AG20443 (cell line): Measurements from ENCODE around the gene TSPAN19.

Experiments
- DNase-seq: peaks from one replicate; pipeline ENCODE4 v3.0.0; 2012; ENCODE audit warnings: low spot score, mixed read lengths

The TSPAN19 gene

DNA sequence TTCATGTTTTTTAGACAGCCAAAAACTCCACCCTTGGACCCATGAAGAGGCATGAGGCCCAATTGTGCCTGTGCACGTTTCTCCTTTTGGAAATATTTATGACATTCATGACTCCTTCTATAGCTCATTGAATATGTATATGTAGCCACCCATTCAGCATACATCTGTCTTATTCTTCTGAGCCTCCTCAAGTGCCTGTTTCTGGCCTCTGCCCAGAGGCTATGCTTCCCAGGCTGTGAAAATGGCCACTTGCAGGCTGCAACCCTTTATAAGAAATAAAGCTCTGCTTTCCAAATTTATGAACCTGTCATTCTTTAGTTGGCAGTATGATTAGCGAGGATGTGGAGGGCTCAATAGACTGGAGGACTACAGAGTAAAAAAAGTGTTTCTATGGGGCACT, 35.3 kb downstream of the TSPAN19 start:
- no peak for DNase-seq

DNA sequence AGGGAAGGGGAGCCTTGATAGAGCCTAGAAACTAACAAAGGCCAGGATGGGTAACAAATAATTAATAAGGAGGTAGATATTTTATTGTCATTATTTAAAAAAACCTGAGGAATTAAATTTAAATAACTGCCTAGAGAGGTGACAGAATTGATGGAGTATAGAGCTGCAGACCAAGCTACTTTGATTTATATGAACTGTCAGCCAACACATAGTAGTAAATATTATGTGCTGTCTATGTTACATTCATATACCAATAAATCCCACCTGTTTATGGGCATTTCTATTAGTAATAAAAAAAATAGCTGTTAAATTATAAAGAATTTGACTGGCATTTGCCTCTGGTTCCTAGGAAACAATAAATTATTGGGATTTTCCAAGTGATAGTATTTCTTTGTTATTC, 37.7 kb downstream of the TSPAN19 start:
- no peak for DNase-seq

DNA sequence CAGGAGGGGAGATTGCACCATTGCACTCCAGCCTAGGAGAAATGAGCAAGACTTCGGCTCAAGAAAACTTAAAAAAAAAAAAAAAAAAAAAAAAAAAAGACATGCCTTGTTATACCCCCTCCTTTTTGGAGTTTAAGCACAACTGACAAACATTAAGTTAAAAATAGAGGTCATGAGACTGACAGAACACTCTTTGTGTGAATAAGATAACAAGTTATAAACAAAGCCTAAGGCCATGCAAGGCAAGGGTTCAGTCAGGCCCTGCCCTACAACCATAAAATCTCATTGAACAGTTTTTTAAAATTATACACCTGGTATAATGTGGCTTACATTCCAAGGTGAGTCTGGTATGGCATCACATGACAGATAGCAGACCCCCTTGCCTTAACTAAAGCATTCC, 39.3 kb downstream of the TSPAN19 start:
- DNase-seq: no peak

DNA sequence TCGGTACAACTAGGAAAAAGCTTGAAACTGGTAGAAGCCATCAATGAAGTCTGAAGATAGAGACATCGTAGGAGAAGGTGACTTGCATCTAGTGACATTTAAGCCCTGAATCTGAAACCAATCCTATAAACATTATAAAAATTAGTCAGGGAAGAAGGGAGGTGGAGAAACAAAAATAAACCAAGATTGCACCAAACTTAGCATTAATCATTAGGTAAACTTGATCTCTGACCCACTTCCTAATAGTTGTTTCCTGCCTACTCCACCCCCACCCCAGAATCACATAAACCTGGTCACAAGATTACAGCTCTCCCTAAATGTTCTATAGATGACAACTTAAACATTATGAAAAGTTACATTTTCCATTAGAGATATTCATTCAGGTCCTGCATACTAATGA, 40.4 kb downstream of the TSPAN19 start:
- no peak for DNase-seq

DNA sequence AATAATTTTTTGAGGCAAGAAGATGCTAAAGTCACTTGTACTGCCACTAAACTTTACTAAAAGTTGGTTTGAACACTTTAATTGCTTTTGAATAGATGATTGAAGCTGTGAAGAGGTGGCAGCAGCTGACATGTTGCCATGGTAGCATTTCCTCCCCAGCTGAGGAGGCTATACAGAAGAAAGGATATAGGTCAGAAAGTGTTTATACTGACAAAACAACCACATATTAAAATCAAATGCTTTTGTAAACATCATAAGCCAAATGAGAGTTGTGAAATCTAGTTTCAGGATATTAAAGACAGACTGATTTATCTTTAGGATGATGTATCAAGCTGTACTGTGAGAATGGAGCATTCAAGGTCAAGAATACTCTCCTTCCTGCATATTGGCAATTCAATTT, 41.7 kb downstream of the TSPAN19 start:
- DNase-seq: no peak

DNA sequence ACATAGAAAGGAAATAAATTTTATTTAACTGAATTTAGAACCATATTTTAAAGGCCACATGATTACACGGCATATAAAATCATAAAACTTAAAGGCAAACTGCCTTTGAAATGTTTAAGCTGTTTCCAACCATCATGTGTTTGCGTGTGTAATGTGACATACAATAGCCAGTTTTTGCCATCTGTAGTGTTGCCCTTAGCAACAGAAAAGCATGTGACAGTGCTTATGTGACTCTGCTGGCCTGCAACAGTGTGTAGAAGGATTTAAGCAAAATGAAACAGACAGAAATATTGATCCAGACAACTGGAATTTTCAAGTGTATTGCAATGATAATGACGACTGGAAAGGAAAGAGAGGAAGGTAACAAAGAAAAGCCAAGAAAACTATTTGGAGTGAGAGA, 49.5 kb downstream of the TSPAN19 start:
- no peak for DNase-seq

DNA sequence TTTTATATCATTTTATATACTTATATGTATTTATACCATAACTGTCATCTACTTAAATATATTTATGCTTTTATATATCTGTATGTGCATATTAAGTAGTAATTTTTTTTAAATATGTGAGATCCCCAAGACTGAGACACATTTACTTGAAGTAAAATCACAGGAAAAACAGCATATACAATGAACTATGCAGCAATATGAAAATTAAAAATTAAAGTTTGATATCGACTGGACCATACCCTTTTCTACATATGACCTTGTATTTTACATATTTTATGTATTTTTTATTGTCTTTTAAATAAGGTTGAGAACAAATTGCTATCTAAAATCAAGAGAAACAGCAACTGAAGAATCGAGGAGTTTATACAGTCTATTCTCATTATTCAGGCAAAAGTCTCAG, 50.0 kb downstream of the TSPAN19 start:
- no peak for DNase-seq

DNA sequence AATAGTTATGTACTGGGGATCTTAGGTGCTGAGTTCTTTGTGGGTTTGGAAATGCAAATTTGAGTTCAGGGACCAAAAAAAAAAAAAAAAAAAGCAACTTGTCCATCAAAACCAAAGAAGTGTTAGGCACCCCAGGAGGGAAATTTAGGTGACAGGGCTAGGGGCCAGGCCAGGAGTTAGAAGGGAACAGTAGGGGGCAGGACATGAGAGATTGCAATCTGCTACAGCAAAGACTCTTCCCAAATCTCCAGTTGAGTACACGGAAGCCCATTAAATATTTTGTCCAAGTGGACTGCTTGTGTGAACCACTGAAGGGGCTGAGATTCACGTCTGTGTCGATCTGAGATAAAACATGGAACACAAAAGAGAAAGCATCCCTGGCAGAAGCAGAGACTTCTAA, 52.8 kb downstream of the TSPAN19 start:
- DNase-seq: no peak

DNA sequence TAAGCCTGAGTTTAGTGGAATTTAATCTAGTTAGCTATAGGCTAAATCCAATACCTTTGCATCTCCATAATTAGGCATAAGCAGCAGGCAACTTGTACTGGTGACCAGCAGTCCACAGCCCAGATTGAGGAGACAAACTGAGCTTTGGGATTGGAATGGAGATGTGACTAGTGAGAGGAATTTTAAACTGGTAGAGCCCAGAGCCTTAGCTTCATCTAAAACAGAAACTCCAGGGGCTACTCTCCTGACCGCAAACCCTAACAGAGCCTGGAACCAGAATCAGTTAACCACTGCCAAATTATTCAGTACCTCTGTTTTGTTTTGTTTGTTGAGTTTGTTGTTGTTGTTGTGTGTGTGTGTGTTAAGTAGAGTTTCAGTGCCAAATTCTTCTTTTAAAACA, 53.2 kb downstream of the TSPAN19 start:
- no peak for DNase-seq

DNA sequence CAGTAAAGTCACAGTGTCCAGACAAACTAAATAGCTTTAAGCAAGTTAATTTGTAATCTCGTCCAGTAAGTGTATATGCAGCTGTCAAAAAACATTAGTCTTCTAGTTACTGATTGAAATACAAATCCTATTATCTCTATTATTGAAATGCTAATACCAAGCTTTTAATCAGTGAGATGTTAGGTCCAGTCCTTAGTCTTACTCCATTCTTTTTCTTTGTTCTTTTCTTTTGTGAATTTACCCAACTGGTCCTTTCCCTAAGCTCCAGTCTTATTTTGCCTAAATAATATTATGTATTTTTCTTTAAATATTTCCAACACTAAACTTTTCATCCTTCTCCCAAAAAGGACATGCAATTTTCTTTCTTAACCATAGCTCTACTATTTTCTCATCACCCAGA, 57.2 kb downstream of the TSPAN19 start:
- DNase-seq: no peak

DNA sequence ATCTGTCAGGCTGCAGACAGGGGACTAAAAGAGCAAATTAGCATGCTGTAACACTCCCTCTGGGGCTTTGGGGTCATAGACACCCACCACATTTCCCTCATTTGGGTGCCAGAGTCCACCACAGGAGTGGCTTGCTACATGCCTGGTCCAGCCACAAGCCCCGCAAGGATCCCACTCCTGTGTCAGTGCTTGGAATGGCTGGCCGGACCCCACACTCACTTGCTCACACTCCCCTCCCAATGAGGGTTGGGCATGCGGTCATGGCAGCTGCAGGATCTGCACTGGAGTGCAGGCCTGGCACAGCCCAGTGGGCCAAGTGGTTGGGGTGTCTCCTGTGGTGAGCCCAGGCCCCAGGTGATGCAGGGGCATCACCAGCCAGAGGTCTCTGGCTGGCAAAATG, 59.9 kb downstream of the TSPAN19 start:
- DNase-seq: no peak

DNA sequence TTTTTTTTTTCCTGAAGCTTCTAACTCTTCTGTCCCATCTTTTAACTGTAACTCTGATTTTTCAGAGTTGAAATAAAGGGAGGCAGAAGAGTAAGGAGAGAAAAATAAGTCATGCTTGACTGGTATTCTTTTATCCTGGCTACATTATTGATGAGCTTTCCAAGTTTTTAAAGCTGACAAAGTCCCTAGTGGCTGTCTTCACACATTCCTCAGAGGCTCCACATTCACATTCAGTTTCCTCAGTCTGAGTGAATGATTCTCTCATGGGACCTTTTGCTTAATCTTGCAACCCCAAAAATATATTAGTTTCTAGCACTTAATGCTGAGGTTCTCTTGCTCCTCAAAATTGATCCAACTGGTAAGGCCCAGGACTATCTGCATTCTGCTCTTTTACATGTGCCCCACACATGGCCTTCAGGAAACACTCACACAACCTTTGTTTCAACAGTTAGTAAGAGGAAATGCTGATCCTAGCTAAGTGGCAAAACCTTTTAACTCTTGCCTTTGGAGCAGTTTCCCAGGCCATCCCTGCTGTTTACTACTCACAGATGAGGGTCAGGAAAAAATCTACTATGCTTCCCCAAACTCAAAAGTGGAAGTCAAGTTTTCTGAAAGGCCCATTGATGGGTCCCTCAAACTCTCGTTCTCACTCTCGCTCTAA, 61.8 kb downstream of the TSPAN19 start:
- DNase-seq: no peak

DNA sequence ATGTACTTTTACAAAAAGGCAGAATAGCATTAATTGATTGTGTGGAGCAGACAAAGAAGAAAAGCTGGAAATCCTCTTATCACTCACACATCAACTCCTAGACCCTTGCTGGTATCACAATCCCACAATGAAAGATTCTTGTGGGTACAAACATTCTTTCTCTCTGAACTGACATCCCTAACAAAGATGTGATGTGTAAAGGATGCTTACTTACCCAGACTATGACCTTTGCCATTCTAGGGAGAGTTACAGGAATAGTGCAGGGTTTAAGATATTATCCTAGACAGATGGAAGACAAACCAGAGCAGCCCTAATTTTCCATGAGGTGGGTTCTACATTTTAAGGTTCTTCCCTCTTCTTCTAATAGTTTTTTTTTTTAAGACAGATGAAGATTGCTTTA, 63.1 kb downstream of the TSPAN19 start:
- no peak for DNase-seq

DNA sequence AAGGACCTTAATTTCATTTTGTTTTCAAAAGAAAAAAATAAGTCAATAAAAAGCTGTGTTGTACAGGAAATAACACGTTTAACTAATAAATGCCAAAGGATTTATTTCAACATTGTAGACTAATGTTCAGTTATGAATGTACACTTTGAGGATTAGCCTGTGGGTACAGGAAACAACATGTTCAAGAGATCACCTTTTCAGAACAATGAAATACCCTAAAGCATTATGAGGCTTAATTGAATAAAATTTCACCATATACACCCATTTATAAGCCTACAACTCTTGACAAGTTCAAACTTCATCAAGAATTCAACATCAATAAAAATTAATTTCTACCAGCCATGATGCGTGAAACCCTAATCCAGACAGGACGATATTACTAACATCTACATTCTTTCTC, 66.9 kb downstream of the TSPAN19 start:
- no peak for DNase-seq
